HuH-7.5 (cell line): ENCODE measurements around the gene BANF1.
"Not testable (repeated sequence)": the region's sequence is repeated elsewhere in the genome, so short reads cannot be mapped to it uniquely, and the experiment has no call there.

Experiments
- DNase-seq: peaks from one replicate; pipeline ENCODE4 v3.0.0; 2011; ENCODE audit warnings: low spot score

Gene BANF1

GRCh38 chr11:66011239-66011784, 9.0 kb downstream of the BANF1 start:
- no peak for DNase-seq

- no peak for DNase-seq
Measured at GRCh38 chr11:66011785-66012303, 9.5 kb downstream of the BANF1 start, which contains the start of gene CST6. CST6 (plus strand) TSS chr11:66012008; CDS start chr11:66012045, 37 bp downstream.

DNA sequence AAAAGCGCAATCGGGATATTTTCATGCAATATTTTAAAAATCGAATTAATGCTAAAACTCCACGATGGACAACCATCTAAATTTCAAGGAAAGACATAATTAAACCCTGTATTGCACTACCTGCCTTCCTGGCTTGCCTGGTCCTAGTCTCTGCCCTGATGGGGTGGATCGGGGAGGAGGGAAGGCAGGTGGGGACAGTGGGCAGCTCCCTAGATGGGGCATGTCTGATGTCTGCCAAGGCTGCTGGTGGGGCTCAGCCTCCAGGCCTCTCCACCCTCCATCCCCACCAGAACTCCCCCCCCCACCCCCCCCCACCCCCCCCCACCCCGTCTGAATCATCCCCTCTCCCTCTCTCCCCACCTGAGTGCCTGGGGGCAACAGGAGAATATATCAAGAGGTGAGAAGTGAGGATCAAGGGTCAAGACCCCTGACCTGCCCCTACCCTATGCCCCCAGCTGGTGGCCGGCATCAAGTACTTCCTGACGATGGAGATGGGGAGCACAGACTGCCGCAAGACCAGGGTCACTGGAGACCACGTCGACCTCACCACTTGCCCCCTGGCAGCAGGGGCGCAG, 10.2 kb downstream of the BANF1 start:
- no peak for DNase-seq

- peak; percentile 33 for DNase-seq
Measured at GRCh38 chr11:66012946-66013761, 10.9 kb downstream of the BANF1 start.

GRCh38 chr11:66013762-66014100, 11.4 kb downstream of the BANF1 start:
- DNase-seq: no peak

DNA sequence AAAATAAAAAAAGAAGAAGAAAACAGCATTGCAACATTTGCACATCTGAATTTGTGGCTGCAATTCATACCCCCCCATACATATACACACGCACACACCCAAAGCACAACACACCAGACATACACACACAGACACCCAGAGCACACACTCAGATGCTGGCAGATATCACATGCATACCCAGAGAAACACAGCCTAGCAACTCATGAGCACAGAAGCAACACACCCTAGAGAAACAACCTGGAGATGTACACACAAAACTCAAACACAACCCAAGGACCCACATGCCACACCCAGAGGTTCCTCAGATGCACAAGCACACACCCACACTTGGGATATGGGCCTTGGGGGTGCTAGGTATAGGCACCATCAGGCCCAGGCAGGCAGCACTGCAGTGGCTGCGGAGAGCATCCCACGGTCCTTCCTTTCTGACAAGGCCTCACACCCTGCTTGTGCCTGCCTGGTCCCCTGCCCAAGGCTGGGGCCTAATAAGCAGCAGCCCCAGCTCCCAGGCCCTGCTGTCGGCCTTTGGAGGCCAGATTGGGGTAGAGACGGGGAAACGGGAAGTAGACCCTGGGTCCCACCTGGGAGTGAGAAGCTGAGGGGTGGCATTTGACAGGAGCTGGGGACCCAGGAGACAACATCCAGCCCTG, 12.6 kb downstream of the BANF1 start:
- DNase-seq: no peak

- no peak for DNase-seq
Measured at GRCh38 chr11:66015454-66015881, 13.2 kb downstream of the BANF1 start.

- no peak for DNase-seq
Measured at GRCh38 chr11:66015936-66016792, 13.9 kb downstream of the BANF1 start.

DNA sequence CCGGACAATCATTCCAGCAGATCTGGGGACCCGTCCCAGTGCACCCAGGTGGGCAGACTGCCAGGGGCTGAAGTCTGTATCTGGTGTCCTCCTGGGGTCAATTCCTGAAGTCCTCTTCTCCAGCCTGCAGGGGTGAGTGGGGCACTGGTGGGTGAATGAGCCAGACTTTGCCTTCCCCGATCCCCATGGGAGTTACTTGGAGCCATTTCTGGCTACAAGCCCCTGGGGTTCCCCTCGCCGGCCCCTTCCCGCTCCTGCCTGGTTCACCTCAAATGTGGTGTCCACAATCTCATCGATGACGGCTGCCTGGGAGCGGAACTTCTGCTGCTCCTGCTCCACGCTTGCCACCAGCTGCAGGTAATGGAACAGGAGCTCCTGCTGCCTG, 14.5 kb downstream of the BANF1 start:
- no peak for DNase-seq

DNA sequence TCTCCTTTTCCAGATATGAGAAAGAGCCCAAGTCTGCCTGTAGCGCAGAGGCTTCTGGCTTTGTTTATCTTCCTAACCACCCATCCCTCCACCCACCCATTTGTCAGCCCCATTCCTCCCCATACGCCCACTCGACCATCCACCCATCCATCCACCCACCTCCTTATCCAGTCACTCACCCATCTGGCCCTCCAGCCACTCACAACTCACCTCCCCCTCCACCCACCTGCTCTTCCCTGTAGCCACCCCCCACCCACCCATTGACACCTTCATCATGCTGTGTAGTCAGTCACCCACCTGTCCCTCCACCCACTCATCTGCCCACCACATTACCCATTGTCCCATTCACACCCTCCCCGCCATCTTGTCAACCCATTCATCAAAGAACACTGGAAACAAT, 15.0 kb downstream of the BANF1 start:
- no peak for DNase-seq

DNA sequence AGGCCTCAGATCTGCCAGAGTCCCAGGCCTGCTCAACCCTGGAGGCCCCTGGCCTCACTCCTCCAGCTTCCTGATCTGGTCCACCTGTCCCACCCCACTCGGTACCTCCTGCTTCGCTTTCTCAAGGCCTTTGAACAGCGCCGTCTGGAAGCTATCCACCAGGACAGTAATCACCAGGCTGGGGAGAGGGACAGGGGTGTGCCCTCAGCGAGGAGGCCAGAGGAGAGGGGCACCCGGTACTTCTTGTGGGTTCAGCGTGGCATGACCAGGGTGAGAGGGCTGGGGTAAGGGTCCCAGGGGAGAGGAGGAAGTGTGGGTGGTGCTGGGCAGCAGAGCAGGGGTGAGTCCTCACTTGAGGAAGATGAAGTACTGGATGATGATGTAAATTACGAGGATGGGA, 17.9 kb downstream of the BANF1 start:
- no peak for DNase-seq

- DNase-seq: no peak
Measured at GRCh38 chr11:66020618-66021357, 18.5 kb downstream of the BANF1 start.

- DNase-seq: peak; percentile 91
Measured at GRCh38 chr11:66022401-66023185, 20.3 kb downstream of the BANF1 start.

DNA sequence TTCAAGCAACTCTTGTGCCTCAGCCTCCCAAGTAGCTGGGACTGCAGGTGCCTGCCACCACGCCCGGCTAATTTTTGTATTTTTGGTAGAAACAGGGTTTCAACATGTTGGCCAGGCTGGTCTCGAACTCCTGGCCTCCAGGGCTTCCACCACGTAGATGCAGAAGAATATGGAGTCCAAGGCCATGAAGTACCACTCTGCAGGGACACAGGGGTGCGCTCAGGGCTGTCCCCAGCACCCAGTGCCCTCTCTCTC, 20.8 kb downstream of the BANF1 start:
- not testable (repeated sequence) for DNase-seq

GRCh38 chr11:66026017-66026529, 23.8 kb downstream of the BANF1 start, which contains the start of gene CATSPER1:
CATSPER1 (minus strand) TSS chr11:66026479; CDS start chr11:66026379, 100 bp downstream.
- DNase-seq: no peak

DNA sequence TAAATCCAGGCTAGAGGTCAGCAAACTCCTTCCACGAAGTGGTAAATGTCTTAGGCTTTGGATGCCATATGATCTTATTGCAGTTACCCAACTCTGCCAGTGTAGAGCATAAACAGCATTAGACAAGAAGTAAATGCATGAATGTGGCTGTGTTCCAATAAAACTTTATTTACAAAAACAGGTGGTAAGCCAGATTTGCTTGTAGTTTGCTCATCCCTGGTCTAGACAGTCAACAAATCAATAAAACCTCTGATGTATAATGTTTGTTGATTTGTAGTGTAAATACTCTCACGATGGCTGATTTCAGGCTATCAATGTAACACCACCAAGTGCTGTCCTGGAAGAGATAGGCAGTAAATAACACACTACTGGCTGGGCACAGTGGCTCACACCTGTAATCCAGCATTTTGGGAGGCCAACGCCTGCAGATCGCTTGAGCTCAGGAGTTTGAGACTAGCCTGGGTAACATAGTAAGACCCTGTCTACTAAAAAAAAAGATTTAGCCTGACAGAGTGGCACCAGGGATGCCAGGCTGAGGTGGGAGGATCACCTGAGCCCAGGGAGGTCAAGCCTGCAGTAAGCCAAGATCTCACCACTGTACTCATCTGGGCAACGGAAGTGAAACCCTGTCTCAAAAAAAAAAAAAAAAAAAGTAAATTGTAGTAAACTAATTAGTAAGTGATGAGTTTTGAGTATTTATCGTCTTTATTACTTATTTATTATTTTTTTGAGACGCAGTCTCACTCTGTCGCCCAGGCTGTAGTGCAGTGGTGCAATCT, 30.8 kb downstream of the BANF1 start:
- no peak for DNase-seq

DNA sequence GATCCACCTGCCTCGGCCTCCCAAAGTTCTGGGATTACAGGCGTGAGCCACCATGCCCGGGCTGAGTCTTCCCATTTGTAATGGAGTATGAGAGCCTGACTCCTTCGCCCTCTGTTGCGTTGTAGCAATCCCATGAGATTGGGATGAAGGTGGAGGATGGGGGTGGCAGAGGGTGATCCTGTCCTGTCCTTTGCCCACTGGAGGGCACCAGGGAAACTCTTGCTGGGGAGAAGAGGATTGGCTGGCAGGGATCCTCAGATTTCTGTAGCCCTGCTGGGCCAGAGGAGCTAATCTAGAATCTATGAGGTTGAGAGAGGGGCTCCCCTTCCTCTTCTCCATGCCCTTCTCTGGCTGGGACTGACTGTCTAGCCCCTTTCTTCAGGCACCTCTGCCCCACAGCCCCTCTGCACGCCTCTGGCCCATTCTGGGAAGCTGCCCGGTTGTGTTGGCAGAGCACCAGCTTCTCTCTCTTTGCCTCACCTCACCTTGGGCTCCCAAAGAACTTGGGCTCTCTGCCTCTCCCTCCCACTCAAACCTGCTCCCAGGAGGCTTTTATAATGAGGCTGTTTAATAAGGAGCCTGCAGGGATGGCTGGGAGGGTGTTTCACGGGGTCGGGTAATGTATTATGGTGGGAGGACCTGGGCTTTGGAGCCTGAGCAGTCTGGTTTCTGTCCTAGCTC, 33.5 kb downstream of the BANF1 start:
- no peak for DNase-seq

DNA sequence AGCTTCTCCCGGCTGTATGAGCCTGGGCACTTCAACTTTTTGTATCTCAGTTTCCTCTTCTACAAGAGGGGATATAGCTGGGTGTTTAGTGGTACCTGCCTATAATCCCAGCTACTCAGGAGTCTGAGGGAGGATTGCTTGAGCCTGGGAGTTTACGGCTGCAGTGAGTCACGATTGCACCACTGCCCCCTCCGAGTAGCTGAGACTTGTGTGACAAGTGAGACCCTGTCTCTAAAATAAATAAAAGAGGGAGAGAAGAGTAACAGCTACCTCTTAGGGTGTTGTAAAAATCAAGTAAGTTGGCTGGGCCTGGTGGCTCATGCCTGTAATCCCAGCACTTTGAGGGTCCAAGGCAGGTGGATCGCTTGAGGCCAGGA, 34.0 kb downstream of the BANF1 start:
- no peak for DNase-seq

DNA sequence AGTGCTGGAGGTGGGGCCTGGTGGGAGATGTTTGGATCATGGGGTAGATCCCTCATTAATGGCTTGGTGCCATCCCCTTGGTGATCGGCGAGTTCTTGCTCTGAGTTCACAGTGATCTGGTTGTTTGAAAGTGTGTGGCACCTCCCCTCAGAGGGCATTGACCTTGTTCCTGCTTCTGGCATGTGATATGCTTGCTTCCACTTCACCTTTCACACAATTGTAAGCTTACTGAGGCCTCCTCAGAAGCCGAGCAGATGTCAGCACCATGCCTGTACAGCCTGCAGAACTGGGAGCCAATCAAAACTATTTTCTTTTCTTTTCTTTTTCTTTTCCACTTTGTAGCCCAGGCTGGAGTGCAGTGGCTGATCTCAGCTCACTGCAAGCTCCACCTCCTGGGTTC, 35.0 kb downstream of the BANF1 start:
- DNase-seq: no peak
